Ramos (cell line): ENCODE measurements around the gene RPTOR.

Source experiments
- in situ Hi-C: fragments of 300-500 bp; cut with MboI; formaldehyde crosslinking; loops from one replicate; pipeline ENCODE4 v1.14.3; 2022; ENCODE audit warnings: low sequenced_read_pairs; ENCODE audit not compliant: unreplicated experiment

The RPTOR gene

GRCh38 chr17:80921741-80922579, 377.3 kb downstream of the RPTOR start:
- in situ Hi-C loops = no loop called here

- in situ Hi-C loops = no loop called here
Observed at GRCh38 chr17:80922580-80923160, 378.0 kb downstream of the RPTOR start.

GRCh38 chr17:80923211-80924110, 378.8 kb downstream of the RPTOR start:
- in situ Hi-C loops = no loop called here

- in situ Hi-C loops = no loop called here
Observed at GRCh38 chr17:80924111-80924806, 379.6 kb downstream of the RPTOR start.

- in situ Hi-C loops = no loop called here
Observed at GRCh38 chr17:80924807-80925610, 380.4 kb downstream of the RPTOR start.

GRCh38 chr17:80925688-80926335, 381.2 kb downstream of the RPTOR start:
- in situ Hi-C loops = no loop called here

- in situ Hi-C loops = no loop called here
Observed at GRCh38 chr17:80926591-80927250, 382.1 kb downstream of the RPTOR start.

DNA sequence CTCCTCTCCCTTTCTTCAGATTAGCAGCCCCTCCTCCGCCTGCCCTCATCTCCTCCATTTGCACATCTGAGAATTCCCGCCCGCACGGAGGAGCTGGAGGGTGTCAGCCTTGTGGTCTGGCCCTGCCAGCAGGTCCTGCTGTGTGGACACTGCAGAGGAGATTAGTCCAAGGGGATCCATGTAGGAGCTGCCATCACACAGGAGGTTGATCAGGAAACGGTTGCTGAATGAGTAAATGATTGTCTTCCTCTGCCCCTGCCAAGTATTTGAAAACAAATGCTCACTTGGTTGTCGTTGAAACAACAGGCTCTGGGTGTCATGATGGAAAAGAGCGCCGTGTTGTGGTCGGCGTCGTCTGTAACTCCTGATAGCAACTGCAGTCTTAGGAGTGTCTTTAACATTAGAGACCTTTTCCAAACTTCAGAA, 383.2 kb downstream of the RPTOR start:
- in situ Hi-C loops = no loop called here

DNA sequence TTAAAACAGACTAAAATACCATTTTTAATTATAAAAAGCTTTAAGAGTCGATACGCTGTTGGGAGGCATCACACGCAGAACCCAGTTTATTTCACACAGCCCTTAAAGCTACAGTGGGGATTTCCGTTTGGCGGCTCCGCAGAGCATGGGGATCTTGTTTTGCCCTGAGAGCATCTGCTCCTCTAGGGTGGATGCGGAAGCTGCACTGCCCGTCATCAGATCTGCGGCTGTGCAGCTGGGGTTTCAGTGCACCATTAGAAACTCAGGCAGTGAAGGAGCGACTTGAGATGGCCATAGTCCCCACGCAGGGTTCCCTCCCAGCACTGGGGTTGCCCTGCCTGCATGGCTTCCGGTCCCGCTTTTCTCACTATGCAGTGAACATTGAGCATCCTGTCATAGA, 384.8 kb downstream of the RPTOR start:
- in situ Hi-C loops = no loop called here

GRCh38 chr17:80930335-80931279, 386.0 kb downstream of the RPTOR start:
- in situ Hi-C loops = no loop called here

DNA sequence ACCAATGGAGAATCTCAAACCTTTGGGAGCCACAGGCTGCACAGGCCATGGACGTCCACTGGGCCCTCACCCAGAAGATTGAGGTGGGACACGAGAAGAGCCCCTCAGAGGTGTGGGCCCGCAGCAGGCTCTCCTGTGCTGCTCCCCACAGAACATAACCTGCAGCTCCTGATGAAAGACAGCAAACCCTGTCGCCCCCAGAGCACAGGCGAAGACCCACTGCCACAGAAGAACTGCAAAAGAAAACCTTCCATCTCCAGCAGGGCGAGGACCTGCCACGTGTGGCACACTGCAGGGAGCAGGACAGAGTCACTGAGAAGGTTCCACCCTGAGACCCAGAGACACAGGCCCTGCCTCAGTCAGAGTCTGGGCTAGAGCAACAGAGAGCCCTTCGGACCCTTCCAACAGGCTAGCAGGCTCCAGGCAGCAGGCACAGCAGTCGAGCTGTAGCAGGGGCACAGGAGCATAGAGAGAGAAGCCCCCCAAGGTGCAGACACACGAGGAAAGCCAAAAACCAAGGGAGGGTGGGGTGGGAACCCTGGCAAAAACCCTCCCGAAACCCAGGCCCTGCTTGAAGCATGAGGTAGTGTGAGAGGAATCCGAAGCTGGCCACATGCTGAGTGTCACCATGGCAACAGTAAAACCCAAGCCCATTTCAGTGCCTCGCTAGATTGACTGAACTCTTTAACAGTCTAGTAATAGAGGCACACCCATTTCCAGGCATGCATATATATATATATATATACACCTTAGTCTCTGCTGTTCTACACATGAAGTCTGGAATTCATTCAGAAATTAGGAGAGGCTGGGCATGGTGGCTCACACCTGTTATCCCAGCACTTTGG, 387.0 kb downstream of the RPTOR start:
- in situ Hi-C loops = no loop called here

DNA sequence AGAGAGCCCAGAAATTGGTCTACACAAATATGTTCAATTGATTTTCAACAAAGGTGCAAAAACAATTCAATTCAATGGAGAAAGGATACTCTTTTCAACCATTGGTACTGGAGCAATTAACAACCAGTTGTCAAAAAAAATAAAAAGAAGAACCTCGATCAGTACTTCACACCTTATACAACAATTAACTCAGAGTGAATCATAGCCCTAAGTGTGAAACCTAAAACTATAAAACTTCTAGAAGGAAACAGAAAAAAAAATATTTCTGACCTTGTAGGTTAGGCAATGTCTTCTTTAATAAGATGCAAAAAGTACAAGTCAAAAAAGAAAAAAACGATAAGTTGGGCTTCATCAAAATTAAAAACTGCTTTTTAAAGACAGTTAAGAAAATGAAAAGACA, 390.9 kb downstream of the RPTOR start:
- in situ Hi-C loops = no loop called here

- in situ Hi-C loops = no loop called here
Observed at GRCh38 chr17:80936218-80936617, 391.6 kb downstream of the RPTOR start.

GRCh38 chr17:80936723-80937122, 392.1 kb downstream of the RPTOR start:
- in situ Hi-C loops = no loop called here

DNA sequence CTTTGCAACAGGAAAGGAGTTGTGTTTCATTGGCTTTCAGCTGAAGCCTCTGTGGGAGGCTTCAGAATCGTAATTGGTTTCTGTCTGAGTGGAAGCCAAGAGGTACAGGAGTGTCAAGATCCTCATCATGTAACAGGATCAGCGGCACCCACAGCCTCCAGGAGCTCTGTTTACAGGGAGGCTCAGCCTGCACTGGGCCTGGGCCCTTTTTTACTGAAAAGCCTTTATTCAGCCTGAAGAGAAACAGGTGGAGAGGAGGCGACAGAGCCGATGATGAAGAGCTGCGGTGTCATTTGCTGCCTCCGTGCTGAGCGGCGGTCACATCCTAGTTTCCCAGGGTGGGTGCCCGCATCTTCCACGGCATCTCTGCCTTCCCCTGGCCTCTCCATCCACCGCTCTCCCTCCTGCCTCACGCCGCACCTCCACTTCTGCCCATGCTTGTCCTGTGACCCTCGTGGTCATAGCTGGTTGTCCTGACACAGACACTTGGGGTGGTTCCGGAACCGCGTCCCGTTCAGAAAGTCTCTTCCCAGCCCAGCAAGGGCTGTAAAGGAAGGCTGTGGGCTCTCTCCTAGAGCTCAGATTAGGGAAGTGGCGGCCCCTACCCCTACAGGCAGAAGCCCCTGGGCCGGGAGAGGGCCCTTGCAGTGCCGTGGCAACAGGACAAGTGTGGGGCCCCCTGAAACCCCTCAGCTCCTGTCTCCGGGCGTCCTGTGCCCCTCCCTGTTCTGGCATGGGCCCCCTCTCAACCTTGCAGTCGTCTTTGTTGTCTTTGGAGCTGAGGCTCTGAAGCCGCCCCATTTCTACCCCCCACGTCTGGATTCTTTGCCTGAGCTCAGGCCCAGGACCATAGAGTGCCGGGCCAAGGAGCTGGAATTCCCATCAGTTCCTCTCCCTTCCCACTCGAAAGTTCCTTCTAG, 393.1 kb downstream of the RPTOR start:
- in situ Hi-C loops = no loop called here

DNA sequence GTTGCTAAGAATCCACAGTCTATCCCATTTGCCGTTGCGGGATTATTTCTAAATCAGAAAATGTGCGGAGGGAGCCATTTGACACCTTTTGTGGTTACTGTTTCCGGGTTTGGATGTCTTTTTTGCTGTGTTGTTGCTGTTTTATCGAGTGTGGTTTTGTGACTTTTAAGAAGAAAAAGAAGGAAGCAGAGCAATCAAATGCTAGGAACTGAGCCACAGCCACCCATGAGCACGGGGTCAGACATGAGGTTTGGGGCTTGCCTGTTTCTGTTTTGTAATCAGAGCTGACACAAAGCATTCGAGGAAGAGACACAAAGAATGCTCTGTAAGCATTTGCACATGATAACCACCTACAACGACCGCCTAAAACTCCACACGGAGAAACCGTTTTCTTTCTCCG, 393.9 kb downstream of the RPTOR start:
- in situ Hi-C loops = no loop called here
